Activated naive CD4-positive, alpha-beta T cell treated with anti-CD3 and anti-CD28 coated beads, Interleukin-2, amount 50 U/mL, for 24 hours (primary cell): Measurements from ENCODE around the gene ANO3.
A peak's percentile ranks its signal among the peaks of the same experiment; 100 is the strongest.
"Not testable (repeated sequence)": the region's sequence is repeated elsewhere in the genome, so short reads cannot be mapped to it uniquely, and the experiment has no call there.

Experiments used
- H3K27ac Mint-ChIP-seq: one replicate; pipeline ENCODE4 v1.8.0; 2021; ENCODE audit warnings: mild to moderate bottlenecking, mixed read lengths
- H3K27me3 Mint-ChIP-seq: one replicate; pipeline ENCODE4 v1.8.0; 2021; ENCODE audit warnings: mixed read lengths
- H3K36me3 Mint-ChIP-seq: one replicate; pipeline ENCODE4 v1.8.0; 2021; ENCODE audit warnings: mixed read lengths
- H3K4me1 Mint-ChIP-seq: one replicate; pipeline ENCODE4 v1.8.0; 2021; ENCODE audit warnings: mixed read lengths
- H3K4me3 Mint-ChIP-seq: one replicate; pipeline ENCODE4 v1.8.0; 2021; ENCODE audit warnings: mild to moderate bottlenecking, mixed read lengths
- H3K9me3 Mint-ChIP-seq: one replicate; pipeline ENCODE4 v1.8.0; 2021; ENCODE audit warnings: mixed read lengths

ANO3 gene

DNA sequence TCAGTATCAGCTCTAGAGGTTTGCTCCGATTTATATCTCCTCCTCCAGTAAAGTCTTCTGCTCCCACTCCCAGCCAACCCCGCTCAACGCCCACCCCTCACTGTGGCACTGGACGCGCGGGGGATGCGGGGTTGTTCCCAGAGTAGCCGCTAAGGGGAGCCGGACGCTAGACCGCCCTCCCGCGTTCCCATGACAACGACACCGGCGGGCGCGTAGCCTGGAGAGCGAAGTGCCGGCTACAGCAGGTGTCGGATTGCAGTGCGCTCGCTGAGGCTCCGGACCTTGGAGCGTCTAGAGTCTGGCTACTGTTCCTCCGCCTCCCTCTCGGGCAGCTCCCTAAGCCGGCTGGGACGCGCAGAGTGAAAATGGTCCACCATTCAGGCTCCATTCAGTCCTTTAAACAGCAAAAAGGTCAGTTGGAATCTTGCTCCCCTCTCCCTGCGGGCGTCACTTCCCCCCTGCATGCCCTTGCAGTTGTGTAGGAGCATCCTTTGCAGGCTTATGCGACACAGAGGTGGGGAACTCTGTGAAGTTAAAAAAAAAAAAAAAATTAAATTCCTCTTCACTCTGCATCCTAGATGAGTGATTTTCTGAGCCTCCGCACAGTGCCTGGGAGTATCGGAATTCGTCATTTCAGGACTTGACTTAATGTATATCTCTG is at the start of gene ANO3:
Gene ANO3 (plus strand): TSS at position 220 of the 661 bp plus-strand sequence. CDS start 146 bp downstream, at position 366.
- Mint-ChIP-seq H3K4me1 (no peaks in the 10 kb centered on the region), H3K27me3 (peaks cover 17% of the 10 kb centered on the region), H3K27ac (no peak within 1 kb of the TSS), H3K36me3 (no peaks in the 10 kb centered on the region), H3K4me3 (no peak within 1 kb of the TSS), H3K9me3 (no peaks in the 10 kb centered on the region)

GRCh38 chr11:26283852-26284408 is 48.0 kb upstream of the ANO3 start:
- Mint-ChIP-seq H3K36me3 (no peaks in the 10 kb centered on the region), H3K9me3 (no peaks in the 10 kb centered on the region), H3K27ac (peak overlapping the region; percentile 19), H3K4me3 (peak overlapping the region; percentile 31), H3K27me3 (peaks cover 6% of the 10 kb centered on the region), H3K4me1 (peaks cover 9% of the 10 kb centered on the region)

- H3K27me3 Mint-ChIP-seq, result peaks cover 5% of the 10 kb centered on the region
- no peaks in the 10 kb centered on the region for H3K9me3 Mint-ChIP-seq
- H3K4me3 Mint-ChIP-seq, result no peak overlapping the region
Observed at GRCh38 chr11:26285608-26286007, 46.3 kb upstream of the ANO3 start.

GRCh38 chr11:26286472-26287066 is 45.4 kb upstream of the ANO3 start:
- Mint-ChIP-seq H3K27ac (no peak overlapping the region), H3K36me3 (no peaks in the 10 kb centered on the region), H3K27me3 (peaks cover 5% of the 10 kb centered on the region), H3K4me1 (peaks cover 9% of the 10 kb centered on the region), H3K4me3 (no peak overlapping the region), H3K9me3 (no peaks in the 10 kb centered on the region)

More at GRCh38 chr11:26285608-26286007, 46.3 kb upstream of the ANO3 start:
- no peak overlapping the region for H3K27ac Mint-ChIP-seq
- H3K36me3 Mint-ChIP-seq, result no peaks in the 10 kb centered on the region
- H3K4me1 Mint-ChIP-seq, result peaks cover 9% of the 10 kb centered on the region

DNA sequence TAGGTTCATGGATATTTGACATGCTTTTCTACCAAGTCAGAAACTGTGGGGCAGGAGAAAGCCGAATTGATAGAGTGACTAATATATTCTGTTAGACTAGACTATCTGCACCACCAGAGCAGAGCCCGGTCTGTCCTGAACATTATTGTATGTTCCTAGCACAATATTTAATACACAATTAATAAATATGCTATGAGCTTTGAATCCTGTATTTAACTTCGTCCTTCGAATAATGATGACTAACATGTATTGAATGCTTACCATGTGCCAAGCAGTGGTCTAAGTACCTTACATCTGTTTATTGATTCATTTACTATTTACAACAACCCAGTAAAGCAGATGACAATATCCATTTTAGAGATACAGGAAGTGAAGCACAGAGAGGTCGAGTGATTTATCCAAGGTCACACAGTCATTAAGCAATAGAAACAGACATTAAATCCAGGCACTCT is 44.8 kb upstream of the ANO3 start:
- Mint-ChIP-seq H3K27ac (no peak overlapping the region), H3K4me3 (no peak overlapping the region), H3K36me3 (no peaks in the 10 kb centered on the region), H3K9me3 (no peaks in the 10 kb centered on the region), H3K4me1 (peaks cover 9% of the 10 kb centered on the region), H3K27me3 (peaks cover 5% of the 10 kb centered on the region)

- Mint-ChIP-seq H3K4me3 (no peak overlapping the region), H3K9me3 (no peaks in the 10 kb centered on the region), H3K27ac (no peak overlapping the region), H3K4me1 (no peaks in the 10 kb centered on the region), H3K27me3 (no peaks in the 10 kb centered on the region), H3K36me3 (no peaks in the 10 kb centered on the region)
Observed at GRCh38 chr11:26297189-26297975, 34.5 kb upstream of the ANO3 start.

DNA sequence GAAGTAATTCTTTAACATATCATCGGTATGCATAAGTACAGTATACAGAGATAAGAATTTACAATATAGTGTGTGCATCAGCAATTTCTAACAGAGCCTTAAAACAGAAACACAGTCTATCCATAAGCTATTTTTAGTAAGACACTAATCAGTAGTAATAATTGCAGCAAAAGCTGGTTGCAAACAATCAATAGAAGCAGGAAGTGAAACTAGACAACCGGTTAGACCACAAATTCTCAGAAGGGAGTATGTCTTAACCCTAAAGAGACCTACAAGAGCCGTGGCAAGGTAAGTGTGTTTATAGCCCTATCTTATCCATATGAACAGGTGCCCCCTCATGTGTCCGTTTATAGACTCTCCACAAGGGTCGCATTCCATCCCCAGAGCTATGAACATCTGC is 15.6 kb upstream of the ANO3 start:
- not testable (repeated sequence) for H3K27me3 Mint-ChIP-seq, H3K27ac Mint-ChIP-seq, H3K9me3 Mint-ChIP-seq, H3K36me3 Mint-ChIP-seq, H3K4me1 Mint-ChIP-seq, H3K4me3 Mint-ChIP-seq

GRCh38 chr11:26319906-26320305 is 12.0 kb upstream of the ANO3 start:
- Mint-ChIP-seq H3K27ac (no peak overlapping the region), H3K4me3 (no peak overlapping the region), H3K4me1 (no peaks in the 10 kb centered on the region), H3K27me3 (no peaks in the 10 kb centered on the region), H3K36me3 (no peaks in the 10 kb centered on the region), H3K9me3 (no peaks in the 10 kb centered on the region)

- Mint-ChIP-seq H3K36me3 (no peaks in the 10 kb centered on the region), H3K27me3 (no peaks in the 10 kb centered on the region), H3K9me3 (no peaks in the 10 kb centered on the region), H3K4me3 (no peak overlapping the region), H3K27ac (no peak overlapping the region), H3K4me1 (no peaks in the 10 kb centered on the region)
Observed at GRCh38 chr11:26321516-26321915, 10.4 kb upstream of the ANO3 start.

DNA sequence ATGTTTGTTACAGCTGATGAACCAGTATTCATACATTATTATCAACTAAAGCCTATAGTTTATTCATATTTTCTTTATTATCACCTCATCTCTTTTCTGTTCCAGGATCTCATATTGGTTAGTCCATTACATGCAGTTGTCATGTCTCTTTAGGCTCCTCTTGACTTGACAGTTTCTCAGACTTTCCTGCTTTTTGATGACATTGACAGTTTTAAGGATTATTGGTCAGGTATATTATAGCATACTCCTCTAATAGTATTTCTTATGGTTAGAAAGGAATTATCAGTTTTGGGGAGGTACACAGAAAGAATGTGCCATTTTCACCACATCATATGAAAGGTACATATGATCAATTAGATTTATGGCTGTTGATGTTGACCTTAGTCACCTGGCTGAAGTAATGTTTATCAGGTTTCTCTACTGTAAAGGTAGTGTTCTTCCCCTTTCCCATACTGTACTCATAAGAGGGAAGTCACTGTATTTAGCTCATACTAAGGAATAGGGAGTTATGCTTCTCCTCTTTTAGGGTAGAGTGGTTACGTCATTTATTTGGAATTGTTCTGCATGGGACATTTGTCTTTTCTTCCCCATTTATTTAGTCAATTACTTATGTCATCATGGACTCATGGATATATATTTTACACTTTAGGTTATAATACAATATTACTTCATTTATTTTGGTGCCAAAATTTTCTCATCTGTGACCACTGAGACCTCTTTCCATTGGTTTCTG is 9.4 kb upstream of the ANO3 start:
- no peaks in the 10 kb centered on the region for H3K9me3 Mint-ChIP-seq
- H3K4me3 Mint-ChIP-seq, result no peak overlapping the region
- no peaks in the 10 kb centered on the region for H3K36me3 Mint-ChIP-seq
- H3K27me3 Mint-ChIP-seq, result no peaks in the 10 kb centered on the region
- no peaks in the 10 kb centered on the region for H3K4me1 Mint-ChIP-seq
- H3K27ac Mint-ChIP-seq, result no peak overlapping the region

DNA sequence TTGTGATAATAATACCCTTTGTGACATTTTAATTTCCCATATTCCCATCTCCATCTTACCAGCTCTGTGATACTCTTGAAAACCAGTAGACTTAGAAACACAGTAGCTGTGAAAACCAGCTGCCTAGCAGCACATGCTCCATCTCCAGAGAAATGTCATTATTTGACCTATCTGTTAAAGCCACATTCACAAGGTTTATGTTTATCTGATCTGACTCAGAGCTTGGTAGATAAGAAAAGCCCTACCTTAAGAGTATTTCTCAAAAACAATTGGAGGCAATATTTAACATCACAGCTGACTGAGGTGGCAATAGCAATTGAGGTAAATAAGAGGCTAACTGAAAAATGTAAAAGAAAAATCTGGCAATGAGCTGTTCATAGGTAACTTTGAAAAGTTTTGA is 8.1 kb upstream of the ANO3 start:
- Mint-ChIP-seq H3K27me3 (no peaks in the 10 kb centered on the region), H3K4me3 (no peak overlapping the region), H3K36me3 (no peaks in the 10 kb centered on the region), H3K27ac (no peak overlapping the region), H3K4me1 (no peaks in the 10 kb centered on the region), H3K9me3 (no peaks in the 10 kb centered on the region)

- Mint-ChIP-seq H3K9me3 (no peaks in the 10 kb centered on the region), H3K4me3 (no peak overlapping the region), H3K27me3 (no peaks in the 10 kb centered on the region), H3K4me1 (no peaks in the 10 kb centered on the region), H3K36me3 (no peaks in the 10 kb centered on the region), H3K27ac (no peak overlapping the region)
Observed at GRCh38 chr11:26324270-26324669, 7.7 kb upstream of the ANO3 start.

DNA sequence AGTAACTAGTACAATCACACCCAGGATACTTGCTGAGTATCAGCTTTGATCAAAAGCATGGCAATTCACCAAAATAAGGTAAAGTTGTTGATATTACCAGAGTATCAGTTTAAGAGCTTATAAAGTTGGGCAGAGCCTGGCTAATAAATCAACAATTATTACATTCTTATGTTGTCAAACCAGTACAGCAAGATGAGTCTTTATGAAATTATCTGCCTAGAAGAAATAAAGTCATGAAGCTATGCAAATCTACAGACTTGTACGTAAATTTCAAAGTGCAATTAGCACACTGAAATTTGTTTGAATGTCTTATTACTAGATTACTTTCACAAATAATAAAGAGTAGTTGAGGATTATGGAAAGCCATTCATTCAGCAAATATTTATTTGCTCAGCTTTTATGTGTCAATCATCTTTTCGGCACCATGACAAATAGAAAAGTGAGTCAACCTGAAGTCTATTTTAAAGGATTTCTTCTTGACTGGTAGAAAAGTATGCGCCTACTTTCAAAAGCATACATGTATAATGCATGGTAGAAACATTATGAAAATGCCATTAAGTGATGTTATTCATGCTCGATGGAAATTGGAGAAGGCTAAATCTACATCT is 5.0 kb upstream of the ANO3 start:
- no peak overlapping the region for H3K27ac Mint-ChIP-seq
- H3K27me3 Mint-ChIP-seq, result peaks cover 6% of the 10 kb centered on the region
- no peak overlapping the region for H3K4me3 Mint-ChIP-seq
- H3K4me1 Mint-ChIP-seq, result no peaks in the 10 kb centered on the region
- H3K36me3 Mint-ChIP-seq, result no peaks in the 10 kb centered on the region
- no peaks in the 10 kb centered on the region for H3K9me3 Mint-ChIP-seq

- H3K27me3 Mint-ChIP-seq, result peaks cover 17% of the 10 kb centered on the region
- H3K36me3 Mint-ChIP-seq, result no peaks in the 10 kb centered on the region
- no peaks in the 10 kb centered on the region for H3K4me1 Mint-ChIP-seq
- H3K27ac Mint-ChIP-seq, result no peak overlapping the region
- no peaks in the 10 kb centered on the region for H3K9me3 Mint-ChIP-seq
- no peak overlapping the region for H3K4me3 Mint-ChIP-seq
Observed at GRCh38 chr11:26329206-26329605, 2.7 kb upstream of the ANO3 start.

GRCh38 chr11:26330262-26330661 is 1.7 kb upstream of the ANO3 start:
- Mint-ChIP-seq H3K27me3 (peaks cover 17% of the 10 kb centered on the region), H3K4me3 (no peak overlapping the region), H3K9me3 (no peaks in the 10 kb centered on the region), H3K27ac (no peak overlapping the region), H3K4me1 (no peaks in the 10 kb centered on the region), H3K36me3 (no peaks in the 10 kb centered on the region)
